NOMO-1 treated with DMSO at 0.1 percent for 48 hours (cell line): ENCODE results near the gene CEP112.
"Not testable (repeated sequence)": the region's sequence is repeated elsewhere in the genome, so short reads cannot be mapped to it uniquely, and the experiment has no call there.

Experiments
- DNase-seq: peaks from one replicate; lab custom pipeline; 2025; ENCODE audit not compliant: unreplicated experiment; lab: John Stamatoyannopoulos, UW

Gene CEP112

GRCh38 chr17:66085221-66085620 lies 106.7 kb downstream of the CEP112 start:
- no peak for DNase-seq

GRCh38 chr17:66080670-66081069 lies 111.3 kb downstream of the CEP112 start:
- DNase-seq = not testable (repeated sequence)

GRCh38 chr17:66076546-66077190 lies 115.3 kb downstream of the CEP112 start:
- DNase-seq = no peak

- DNase-seq = no peak
Measured at GRCh38 chr17:66073384-66073783, 118.5 kb downstream of the CEP112 start.

- no peak for DNase-seq
Measured at GRCh38 chr17:66063686-66064085, 128.2 kb downstream of the CEP112 start.

GRCh38 chr17:66056148-66056547 lies 135.8 kb downstream of the CEP112 start:
- DNase-seq = no peak

- DNase-seq = no peak
Measured at GRCh38 chr17:66054242-66054641, 137.7 kb downstream of the CEP112 start.

GRCh38 chr17:66044083-66044482 lies 147.8 kb downstream of the CEP112 start:
- DNase-seq = no peak

- DNase-seq = no peak
Measured at GRCh38 chr17:66043419-66043818, 148.5 kb downstream of the CEP112 start.

GRCh38 chr17:66040402-66040801 lies 151.5 kb downstream of the CEP112 start:
- DNase-seq = no peak

GRCh38 chr17:66038125-66038524 lies 153.8 kb downstream of the CEP112 start:
- DNase-seq = no peak

- DNase-seq = no peak
Measured at GRCh38 chr17:66037221-66037620, 154.7 kb downstream of the CEP112 start.

GRCh38 chr17:66032082-66032712 lies 159.7 kb downstream of the CEP112 start:
- no peak for DNase-seq

- DNase-seq = no peak
Measured at GRCh38 chr17:66025551-66025950, 166.4 kb downstream of the CEP112 start.

- no peak for DNase-seq
Measured at GRCh38 chr17:66021757-66022156, 170.2 kb downstream of the CEP112 start.

GRCh38 chr17:66018786-66019185 lies 173.1 kb downstream of the CEP112 start:
- no peak for DNase-seq

- no peak for DNase-seq
Measured at GRCh38 chr17:66016231-66016630, 175.7 kb downstream of the CEP112 start.

- DNase-seq = no peak
Measured at GRCh38 chr17:66008680-66009079, 183.3 kb downstream of the CEP112 start.

GRCh38 chr17:66006654-66007053 lies 185.3 kb downstream of the CEP112 start:
- no peak for DNase-seq

- no peak for DNase-seq
Measured at GRCh38 chr17:66002812-66003211, 189.1 kb downstream of the CEP112 start.

- no peak for DNase-seq
Measured at GRCh38 chr17:66002063-66002585, 189.8 kb downstream of the CEP112 start.

GRCh38 chr17:66000216-66000615 lies 191.7 kb downstream of the CEP112 start:
- DNase-seq = no peak

GRCh38 chr17:65998675-65999074 lies 193.3 kb downstream of the CEP112 start:
- no peak for DNase-seq
